ENCODE results near the gene MSL1. TPM values are rescaled to one million over a fixed set of nuclear protein-coding genes. Genes with fewer than 3 reads are reported as not detected.

The MSL1 gene
- total and polyA plus RNA-seq, 2 of the 13 experiments (the other 11 are each of a cell fraction or from before 2014, with no cell fraction given) = 63.8 to 88.5 TPM

DNA sequence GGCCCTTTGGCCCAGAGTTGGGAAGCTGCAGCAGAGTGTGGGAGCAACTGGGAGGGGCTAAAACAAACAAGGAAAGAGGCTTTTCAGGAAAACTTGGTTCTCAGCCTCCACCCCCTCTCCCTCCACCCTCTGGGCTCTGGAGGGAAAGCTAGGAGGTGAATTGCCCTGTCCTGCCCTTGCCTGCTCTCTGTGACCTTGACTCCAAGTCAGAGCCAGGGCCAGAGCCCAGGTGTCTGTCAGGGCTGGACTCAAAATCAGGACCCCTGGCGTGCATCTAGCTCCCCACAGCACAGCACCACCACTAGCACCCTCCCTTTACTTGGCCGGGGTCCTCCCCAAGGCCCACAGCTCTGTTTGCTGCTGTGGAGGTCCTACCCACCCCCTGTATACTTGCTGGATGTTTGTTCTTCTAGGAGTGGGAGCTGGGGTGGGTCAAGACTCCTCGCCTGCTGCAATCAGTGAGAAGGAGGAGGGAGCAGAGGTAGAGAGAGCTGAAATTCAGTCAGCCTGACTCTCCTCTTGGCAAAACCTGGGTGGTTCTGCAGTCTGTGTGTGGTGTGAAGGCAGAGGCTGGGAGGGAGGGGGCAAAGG is 18.6 kb upstream of the MSL1 start (continued):
- TF ChIP-seq ZFP36 (IDR thresholded peaks at IDR 0.05; ENCODE audit: borderline replicate concordance, low read depth, low read length, partially characterized antibody) (no peak), TAF1 (CRISPR knock-in tag; IDR thresholded peaks at IDR 0.05) (peak; percentile 29), JUN (CRISPR knock-in tag; IDR thresholded peaks at IDR 0.05) (no peak), KDM5B (CRISPR knock-in tag; IDR thresholded peaks at IDR 0.05; ENCODE audit: borderline replicate concordance) (no peak; the same call in 1 of the 2 replicates), ZNF251 (CRISPR knock-in tag; IDR thresholded peaks at IDR 0.05) (no peak), KDM2A (CRISPR knock-in tag; IDR thresholded peaks at IDR 0.05; ENCODE audit: borderline replicate concordance, low read depth) (0 out of 2 replicates have a peak, but pooled peaks have one; percentile 15), EHMT2 (IDR thresholded peaks at IDR 0.05; ENCODE audit: borderline replicate concordance, low read depth, low read length) (no peak), ZNF234 (CRISPR knock-in tag; conservative IDR thresholded peaks at IDR 0.05) (no peak), MAZ (IDR thresholded peaks at IDR 0.05; ENCODE audit: borderline replicate concordance, low read depth, low read length) (no peak), MAZ (CRISPR knock-in tag; IDR thresholded peaks at IDR 0.05; ENCODE audit: low read depth) (no peak), RORA (CRISPR knock-in tag; IDR thresholded peaks at IDR 0.05) (no peak), KMT2A (CRISPR knock-in tag; IDR thresholded peaks at IDR 0.05) (no peak), TEAD3 (CRISPR knock-in tag; optimal IDR thresholded peaks at IDR 0.05; ENCODE audit: borderline replicate concordance) (no peak), RFXAP (CRISPR knock-in tag; IDR thresholded peaks at IDR 0.05; ENCODE audit: borderline replicate concordance) (no peak), ZNF83 (CRISPR knock-in tag; IDR thresholded peaks at IDR 0.05; ENCODE audit: borderline replicate concordance) (no peak), TP53 (CRISPR knock-in tag; conservative IDR thresholded peaks at IDR 0.05) (no peak)
- TF ChIP-seq, protein P1, sequence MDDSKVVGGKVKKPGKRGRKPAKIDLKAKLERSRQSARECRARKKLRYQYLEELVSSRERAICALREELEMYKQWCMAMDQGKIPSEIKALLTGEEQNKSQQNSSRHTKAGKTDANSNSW (CRISPR knock-in tag; IDR thresholded peaks at IDR 0.05; ENCODE audit: borderline replicate concordance) = 0 out of 2 replicates have a peak, but pooled peaks have one; percentile 22
- TF ChIP-seq, protein P2, sequence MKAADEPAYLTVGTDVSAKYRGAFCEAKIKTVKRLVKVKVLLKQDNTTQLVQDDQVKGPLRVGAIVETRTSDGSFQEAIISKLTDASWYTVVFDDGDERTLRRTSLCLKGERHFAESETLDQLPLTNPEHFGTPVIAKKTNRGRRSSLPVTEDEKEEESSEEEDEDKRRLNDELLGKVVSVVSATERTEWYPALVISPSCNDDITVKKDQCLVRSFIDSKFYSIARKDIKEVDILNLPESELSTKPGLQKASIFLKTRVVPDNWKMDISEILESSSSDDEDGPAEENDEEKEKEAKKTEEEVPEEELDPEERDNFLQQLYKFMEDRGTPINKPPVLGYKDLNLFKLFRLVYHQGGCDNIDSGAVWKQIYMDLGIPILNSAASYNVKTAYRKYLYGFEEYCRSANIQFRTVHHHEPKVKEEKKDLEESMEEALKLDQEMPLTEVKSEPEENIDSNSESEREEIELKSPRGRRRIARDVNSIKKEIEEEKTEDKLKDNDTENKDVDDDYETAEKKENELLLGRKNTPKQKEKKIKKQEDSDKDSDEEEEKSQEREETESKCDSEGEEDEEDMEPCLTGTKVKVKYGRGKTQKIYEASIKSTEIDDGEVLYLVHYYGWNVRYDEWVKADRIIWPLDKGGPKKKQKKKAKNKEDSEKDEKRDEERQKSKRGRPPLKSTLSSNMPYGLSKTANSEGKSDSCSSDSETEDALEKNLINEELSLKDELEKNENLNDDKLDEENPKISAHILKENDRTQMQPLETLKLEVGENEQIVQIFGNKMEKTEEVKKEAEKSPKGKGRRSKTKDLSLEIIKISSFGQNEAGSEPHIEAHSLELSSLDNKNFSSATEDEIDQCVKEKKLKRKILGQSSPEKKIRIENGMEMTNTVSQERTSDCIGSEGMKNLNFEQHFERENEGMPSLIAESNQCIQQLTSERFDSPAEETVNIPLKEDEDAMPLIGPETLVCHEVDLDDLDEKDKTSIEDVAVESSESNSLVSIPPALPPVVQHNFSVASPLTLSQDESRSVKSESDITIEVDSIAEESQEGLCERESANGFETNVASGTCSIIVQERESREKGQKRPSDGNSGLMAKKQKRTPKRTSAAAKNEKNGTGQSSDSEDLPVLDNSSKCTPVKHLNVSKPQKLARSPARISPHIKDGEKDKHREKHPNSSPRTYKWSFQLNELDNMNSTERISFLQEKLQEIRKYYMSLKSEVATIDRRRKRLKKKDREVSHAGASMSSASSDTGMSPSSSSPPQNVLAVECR (CRISPR knock-in tag; IDR thresholded peaks at IDR 0.05; ENCODE audit: borderline replicate concordance) = no peak; the same call in 1 of the 2 replicates
- TF ChIP-seq, protein P3, sequence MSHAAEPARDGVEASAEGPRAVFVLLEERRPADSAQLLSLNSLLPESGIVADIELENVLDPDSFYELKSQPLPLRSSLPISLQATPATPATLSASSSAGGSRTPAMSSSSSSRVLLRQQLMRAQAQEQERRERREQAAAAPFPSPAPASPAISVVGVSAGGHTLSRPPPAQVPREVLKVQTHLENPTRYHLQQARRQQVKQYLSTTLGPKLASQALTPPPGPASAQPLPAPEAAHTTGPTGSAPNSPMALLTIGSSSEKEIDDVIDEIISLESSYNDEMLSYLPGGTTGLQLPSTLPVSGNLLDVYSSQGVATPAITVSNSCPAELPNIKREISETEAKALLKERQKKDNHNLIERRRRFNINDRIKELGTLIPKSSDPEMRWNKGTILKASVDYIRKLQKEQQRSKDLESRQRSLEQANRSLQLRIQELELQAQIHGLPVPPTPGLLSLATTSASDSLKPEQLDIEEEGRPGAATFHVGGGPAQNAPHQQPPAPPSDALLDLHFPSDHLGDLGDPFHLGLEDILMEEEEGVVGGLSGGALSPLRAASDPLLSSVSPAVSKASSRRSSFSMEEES (CRISPR knock-in tag; IDR thresholded peaks at IDR 0.05) = no peak
- TF ChIP-seq, protein P4, sequence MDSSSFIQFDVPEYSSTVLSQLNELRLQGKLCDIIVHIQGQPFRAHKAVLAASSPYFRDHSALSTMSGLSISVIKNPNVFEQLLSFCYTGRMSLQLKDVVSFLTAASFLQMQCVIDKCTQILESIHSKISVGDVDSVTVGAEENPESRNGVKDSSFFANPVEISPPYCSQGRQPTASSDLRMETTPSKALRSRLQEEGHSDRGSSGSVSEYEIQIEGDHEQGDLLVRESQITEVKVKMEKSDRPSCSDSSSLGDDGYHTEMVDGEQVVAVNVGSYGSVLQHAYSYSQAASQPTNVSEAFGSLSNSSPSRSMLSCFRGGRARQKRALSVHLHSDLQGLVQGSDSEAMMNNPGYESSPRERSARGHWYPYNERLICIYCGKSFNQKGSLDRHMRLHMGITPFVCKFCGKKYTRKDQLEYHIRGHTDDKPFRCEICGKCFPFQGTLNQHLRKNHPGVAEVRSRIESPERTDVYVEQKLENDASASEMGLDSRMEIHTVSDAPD (CRISPR knock-in tag; IDR thresholded peaks at IDR 0.05) = no peak
- TF ChIP-seq, protein P5, sequence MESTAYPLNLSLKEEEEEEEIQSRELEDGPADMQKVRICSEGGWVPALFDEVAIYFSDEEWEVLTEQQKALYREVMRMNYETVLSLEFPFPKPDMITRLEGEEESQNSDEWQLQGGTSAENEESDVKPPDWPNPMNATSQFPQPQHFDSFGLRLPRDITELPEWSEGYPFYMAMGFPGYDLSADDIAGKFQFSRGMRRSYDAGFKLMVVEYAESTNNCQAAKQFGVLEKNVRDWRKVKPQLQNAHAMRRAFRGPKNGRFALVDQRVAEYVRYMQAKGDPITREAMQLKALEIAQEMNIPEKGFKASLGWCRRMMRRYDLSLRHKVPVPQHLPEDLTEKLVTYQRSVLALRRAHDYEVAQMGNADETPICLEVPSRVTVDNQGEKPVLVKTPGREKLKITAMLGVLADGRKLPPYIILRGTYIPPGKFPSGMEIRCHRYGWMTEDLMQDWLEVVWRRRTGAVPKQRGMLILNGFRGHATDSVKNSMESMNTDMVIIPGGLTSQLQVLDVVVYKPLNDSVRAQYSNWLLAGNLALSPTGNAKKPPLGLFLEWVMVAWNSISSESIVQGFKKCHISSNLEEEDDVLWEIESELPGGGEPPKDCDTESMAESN (CRISPR knock-in tag; conservative IDR thresholded peaks at IDR 0.05) = peak; percentile 26; the same call in 1 of the 2 replicates
